ENCODE results near the gene GORASP2.
A peak's percentile ranks its signal among the peaks of the same experiment; 100 is the strongest.
"Not testable (repeated sequence)": the region's sequence is repeated elsewhere in the genome, so short reads cannot be mapped to it uniquely, and the experiment has no call there.

Gene GORASP2

GRCh38 chr2:170928824-170929685 lies at the start of gene GORASP2:
Gene GORASP2, plus strand, starts transcription at chr2:170929253. Its CDS starts 88 bp downstream, at chr2:170929341.
- peak; percentile 98 for DNase-seq

- DNase-seq: no peak
These were observed 47.2 kb upstream of the GORASP2 start for GRCh38 chr2:170881840-170882239.

DNA sequence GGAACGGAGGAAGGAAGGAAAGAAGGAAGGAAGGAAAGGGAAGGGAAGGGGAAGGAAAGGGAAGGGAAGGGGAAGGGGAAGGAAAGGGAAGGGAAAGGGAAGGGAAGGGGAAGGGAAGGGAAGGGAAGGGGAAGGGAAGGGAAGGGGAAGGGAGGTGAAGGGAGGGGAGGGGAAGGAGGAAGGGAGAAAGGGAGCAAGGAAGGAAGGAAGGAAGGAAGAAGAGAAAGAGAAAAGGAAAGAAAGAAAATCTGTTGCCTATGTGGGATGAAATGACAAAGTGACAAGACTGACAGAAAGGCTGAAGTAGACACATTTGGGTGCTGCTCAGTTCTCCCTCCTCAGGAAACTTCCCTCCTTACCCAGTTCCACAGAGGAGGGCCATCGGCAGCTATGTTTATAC lies 46.3 kb upstream of the GORASP2 start:
- DNase-seq: no peak

- no peak for DNase-seq
These were observed 45.4 kb upstream of the GORASP2 start for GRCh38 chr2:170883683-170884082.

DNA sequence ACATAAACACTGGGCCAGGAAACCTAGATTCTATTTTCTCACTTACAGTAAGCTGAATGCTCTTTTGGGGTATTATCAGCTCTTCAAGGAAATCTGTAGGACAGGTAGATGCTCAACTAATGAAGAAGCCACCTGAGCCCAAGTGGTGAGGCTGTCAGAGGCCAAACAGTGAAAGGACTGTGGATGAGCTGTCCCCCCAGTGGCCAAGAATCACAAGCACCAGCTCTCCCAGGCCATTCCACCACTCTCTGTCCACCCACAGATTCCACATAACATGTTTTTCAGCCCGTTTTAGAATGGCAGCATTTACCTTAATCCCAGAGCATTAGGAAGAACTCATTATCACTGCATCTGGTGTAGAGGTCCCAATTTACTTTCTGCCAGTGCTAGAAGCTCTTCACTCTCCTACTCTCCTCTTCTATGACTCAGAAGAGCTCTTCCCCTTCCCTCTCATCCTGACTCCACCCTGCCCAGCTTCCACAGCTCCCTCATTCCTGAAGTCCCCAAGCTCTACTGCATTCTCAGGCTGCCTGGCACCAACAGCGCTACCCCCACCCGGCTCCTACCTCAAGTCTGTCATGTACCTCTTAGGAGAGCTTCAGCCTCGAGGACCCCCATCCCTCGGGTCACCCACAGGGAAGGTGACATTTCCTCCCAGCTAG lies 43.8 kb upstream of the GORASP2 start:
- DNase-seq: no peak

GRCh38 chr2:170886386-170886785 lies 42.7 kb upstream of the GORASP2 start:
- no peak for DNase-seq

- DNase-seq: no peak
These were observed 41.6 kb upstream of the GORASP2 start for GRCh38 chr2:170887496-170887895.

GRCh38 chr2:170887896-170888295 lies 41.2 kb upstream of the GORASP2 start:
- DNase-seq: no peak

DNA sequence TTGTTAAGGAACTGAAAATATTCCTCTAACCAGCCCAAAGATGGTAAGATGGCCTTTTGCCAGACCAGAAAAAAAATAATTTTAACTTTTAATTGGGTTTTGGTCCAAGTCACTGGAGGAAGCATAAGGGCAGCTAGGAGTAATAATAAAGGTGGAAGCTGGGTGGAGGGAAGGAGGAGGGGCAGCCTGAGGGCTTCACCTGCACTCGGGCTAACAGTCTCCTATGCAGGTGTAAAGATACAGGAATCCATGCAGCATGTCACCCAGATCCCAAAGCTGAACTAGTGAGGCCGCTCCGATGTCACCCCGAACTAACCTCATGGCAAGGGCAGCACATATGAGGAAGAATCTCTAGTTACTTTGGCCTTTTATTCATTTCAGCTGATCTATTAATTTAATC lies 37.2 kb upstream of the GORASP2 start:
- no peak for DNase-seq

- DNase-seq: no peak
These were observed 36.6 kb upstream of the GORASP2 start for GRCh38 chr2:170892391-170892951.

DNA sequence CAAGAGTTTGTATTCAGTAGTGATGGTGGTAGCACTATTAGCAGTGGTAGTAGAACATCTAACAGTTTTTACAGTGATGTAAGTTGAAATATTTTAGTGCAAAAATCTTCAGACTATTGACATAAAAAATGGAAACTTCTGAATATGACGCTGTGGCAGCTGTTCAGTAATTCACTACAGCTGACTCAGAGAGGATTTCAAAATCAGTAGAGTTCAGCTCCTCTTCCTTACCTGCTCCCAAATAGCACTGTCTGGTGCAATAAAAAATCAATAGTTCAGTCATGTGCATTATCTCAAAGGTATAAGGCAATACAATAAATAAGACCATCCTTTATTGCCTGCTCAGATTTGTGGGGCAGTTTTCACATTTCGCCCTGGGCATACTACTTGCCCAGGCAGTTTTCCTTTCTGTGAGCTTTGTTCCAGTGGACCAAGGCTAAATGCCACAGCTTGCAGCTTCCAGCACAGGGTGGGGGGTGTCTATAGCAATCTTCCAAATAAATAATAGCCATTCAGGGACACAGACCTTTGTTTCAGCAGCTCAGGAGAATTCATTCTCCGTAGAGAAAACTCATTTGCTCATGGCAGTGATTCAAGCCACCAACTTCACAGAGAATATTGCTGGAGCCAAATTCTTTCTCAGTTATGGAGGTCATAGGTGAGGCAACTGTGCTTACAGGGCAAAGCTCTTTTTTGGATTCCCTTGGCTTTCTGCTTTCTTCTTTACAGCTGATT lies 33.9 kb upstream of the GORASP2 start:
- DNase-seq: no peak

- DNase-seq: no peak
These were observed 32.4 kb upstream of the GORASP2 start for GRCh38 chr2:170896622-170897021.

DNA sequence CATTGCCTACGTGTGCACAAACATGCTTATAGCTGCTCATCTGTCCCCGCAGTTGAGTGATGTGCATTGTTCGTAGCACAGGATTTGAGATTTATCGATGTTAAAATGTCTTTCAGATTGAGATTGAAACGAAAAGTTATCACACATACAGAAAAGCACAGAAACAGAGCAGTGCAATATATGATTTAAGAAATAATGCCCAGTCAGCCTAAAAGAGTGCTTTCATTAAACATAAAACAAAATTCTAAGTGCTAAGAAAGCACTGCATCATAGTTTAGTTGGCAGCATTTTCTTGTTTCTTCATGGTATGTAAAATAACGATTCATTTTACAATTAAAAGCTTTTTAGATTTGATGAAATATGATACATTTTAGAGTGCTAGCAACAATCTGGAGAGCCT lies 31.9 kb upstream of the GORASP2 start:
- no peak for DNase-seq

- no peak for DNase-seq
These were observed 23.2 kb upstream of the GORASP2 start for GRCh38 chr2:170905864-170906263.

DNA sequence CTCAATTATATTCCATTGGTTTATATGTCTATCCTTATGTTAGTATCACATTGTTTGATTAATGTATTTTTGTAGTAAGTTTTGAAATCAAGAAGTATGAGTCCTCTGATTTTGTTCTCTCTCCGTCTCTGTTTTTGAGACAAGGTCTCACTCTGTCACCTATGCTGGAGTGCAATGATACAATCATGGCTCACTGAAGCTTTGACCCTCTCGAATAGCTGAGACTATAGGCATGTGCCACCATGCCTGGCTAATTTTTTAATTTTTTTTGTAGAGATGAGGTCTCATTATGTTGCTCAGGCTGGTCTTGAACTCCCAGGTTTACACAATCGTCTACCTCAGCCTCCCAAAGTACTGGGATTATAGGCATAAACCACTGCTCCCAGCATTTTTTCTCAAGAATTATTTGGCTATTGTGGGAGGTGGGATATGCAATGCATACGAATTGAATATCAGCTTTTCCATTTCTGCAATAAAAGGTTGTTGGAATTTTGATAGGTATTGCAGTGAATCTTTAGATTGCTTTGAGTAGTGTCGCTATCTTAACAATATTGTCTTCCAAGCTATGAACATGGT lies 17.7 kb upstream of the GORASP2 start:
- DNase-seq: no peak

GRCh38 chr2:170914994-170915666 lies 13.9 kb upstream of the GORASP2 start:
- DNase-seq: not testable (repeated sequence)

- DNase-seq: no peak
These were observed 11.7 kb upstream of the GORASP2 start for GRCh38 chr2:170917219-170917913.

DNA sequence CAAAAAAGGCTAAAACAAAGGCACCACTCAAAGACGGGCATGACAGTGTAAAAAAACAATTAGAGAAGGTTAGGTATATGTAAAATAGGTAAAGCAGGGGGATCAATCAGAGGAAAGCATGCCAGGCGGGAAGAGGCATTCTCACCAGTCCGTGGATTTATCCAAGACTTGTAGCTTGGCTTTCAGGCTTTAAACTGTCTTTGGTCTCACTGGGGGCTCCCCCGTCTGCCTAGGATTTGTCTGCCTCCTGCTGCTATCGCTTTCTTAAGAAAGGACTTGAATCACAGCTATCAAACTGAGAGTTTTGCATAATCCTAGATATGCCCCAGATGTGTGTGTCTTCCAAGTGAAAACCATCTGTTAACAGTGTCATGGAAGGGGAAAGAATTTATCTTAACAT lies 11.1 kb upstream of the GORASP2 start:
- DNase-seq: no peak

GRCh38 chr2:170921873-170922272 lies 7.2 kb upstream of the GORASP2 start:
- not testable (repeated sequence) for DNase-seq

- no peak for DNase-seq
These were observed 6.2 kb upstream of the GORASP2 start for GRCh38 chr2:170922634-170923494.

DNA sequence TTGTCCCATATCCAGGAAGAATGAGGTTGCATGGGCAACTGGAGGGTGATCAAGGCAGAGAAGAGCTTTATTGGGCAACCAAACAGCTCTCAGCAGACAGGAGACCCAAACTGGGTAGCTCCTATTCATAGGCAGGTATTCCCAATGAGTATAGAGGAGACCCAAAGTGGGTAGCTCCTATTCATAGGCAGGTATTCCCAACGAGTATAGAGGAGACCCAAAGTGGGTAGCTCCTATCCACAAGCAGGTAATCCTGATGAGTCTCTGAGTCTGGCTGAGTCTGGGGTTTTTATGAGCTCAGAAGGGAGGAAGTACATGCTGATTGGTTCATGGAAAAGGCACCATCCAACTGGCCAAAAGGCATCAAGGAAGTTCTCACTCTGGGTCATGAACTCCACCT lies 5.3 kb upstream of the GORASP2 start:
- no peak for DNase-seq

Measured in NCI-H1436 (cell line).